ENCODE measurements around the gene GGNBP2. TPM values are rescaled to one million over a fixed set of nuclear protein-coding genes. Genes with fewer than 3 reads are reported as not detected.

GGNBP2 gene
- polyA plus RNA-seq, 1 donor from 2014 or later, result 112 TPM

- Histone ChIP-seq H3K27ac (ENCODE audit: low read length) (no peak within 1 kb of the TSS), H2AFZ (ENCODE audit: low read depth, low read length) (no peak within 1 kb of the TSS), H3K27me3 (ENCODE audit: insufficient read depth, low read depth, low read length) (no peaks in the 10 kb centered on the region), H3K9me2 (ENCODE audit: insufficient read depth, low read length) (no peaks in the 10 kb centered on the region), H4K20me1 (ENCODE audit: insufficient read depth) (no peaks in the 10 kb centered on the region), H3K4me3 (ENCODE audit: low read length) (peak within 1 kb of the TSS; percentile 82), H3F3A (ENCODE audit: insufficient read depth, low read length, poor library complexity, severe bottlenecking) (no peaks in the 10 kb centered on the region), H3K9me3 (ENCODE audit: low read length) (no peaks in the 10 kb centered on the region), H3K9ac (ENCODE audit: low read length) (peak within 1 kb of the TSS; percentile 69), H3K36me3 (ENCODE audit: insufficient read depth, low read length) (no peaks in the 10 kb centered on the region), H3K4me2 (ENCODE audit: low read length) (peak within 1 kb of the TSS; percentile 78), H3K79me2 (replicated peaks; ENCODE audit: insufficient read depth, low read length) (no peaks in the 10 kb centered on the region)
- TF ChIP-seq MXI1 (conservative IDR thresholded peaks at IDR 0.05; ENCODE audit: poor library complexity, severe bottlenecking), result peak; percentile 67
- TF ChIP-seq POLR2AphosphoS5 (IDR thresholded peaks at IDR 0.05), result no peak
- TF ChIP-seq SMC3 (conservative IDR thresholded peaks at IDR 0.05; ENCODE audit: poor library complexity), result no peak
- TF ChIP-seq REST (IDR thresholded peaks at IDR 0.05; ENCODE audit: borderline replicate concordance), result no peak
Observed at GRCh38 chr17:36591434-36592315, 47.0 kb downstream of the GGNBP2 start, which contains the start of gene DHRS11. TSS of gene DHRS11 (plus strand) at chr17:36591879. CDS start at chr17:36592010, 131 bp downstream.

- peak overlapping the region; percentile 82 for H3K4me3 ChIP-seq (ENCODE audit: low read length)
- no peaks in the 10 kb centered on the region for H3K9me3 ChIP-seq (ENCODE audit: low read length)
- no peak for TF ChIP-seq CTCF (IDR thresholded peaks at IDR 0.05; ENCODE audit: poor library complexity, severe bottlenecking)
- TF ChIP-seq RAD21 (conservative IDR thresholded peaks at IDR 0.05), result no peak
- TF ChIP-seq POLR2AphosphoS5 (IDR thresholded peaks at IDR 0.05), result no peak
- no peak for TF ChIP-seq EZH2 (IDR thresholded peaks at IDR 0.05; ENCODE audit: borderline replicate concordance, insufficient read depth, low read length, poor library complexity, severe bottlenecking)
- TF ChIP-seq TAF1 (IDR thresholded peaks at IDR 0.05; ENCODE audit: low read depth), result no peak
- no peak for TF ChIP-seq SMC3 (conservative IDR thresholded peaks at IDR 0.05; ENCODE audit: poor library complexity)
- TF ChIP-seq EP300 (conservative IDR thresholded peaks at IDR 0.05; ENCODE audit: poor library complexity, severe bottlenecking), result no peak
- peak overlapping the region; percentile 69 for H3K9ac ChIP-seq (ENCODE audit: low read length)
- no peaks in the 10 kb centered on the region for H4K20me1 ChIP-seq (ENCODE audit: insufficient read depth)
- peak overlapping the region; percentile 78 for H3K4me2 ChIP-seq (ENCODE audit: low read length)
- no peaks in the 10 kb centered on the region for H3K79me2 ChIP-seq (replicated peaks; ENCODE audit: insufficient read depth, low read length)
- H2AFZ ChIP-seq (ENCODE audit: low read depth, low read length), result no peak overlapping the region
- no peak overlapping the region for H3K27ac ChIP-seq (ENCODE audit: low read length)
- H3K36me3 ChIP-seq (ENCODE audit: insufficient read depth, low read length), result no peaks in the 10 kb centered on the region
- H3K9me2 ChIP-seq (ENCODE audit: insufficient read depth, low read length), result no peaks in the 10 kb centered on the region
- no peaks in the 10 kb centered on the region for H3F3A ChIP-seq (ENCODE audit: insufficient read depth, low read length, poor library complexity, severe bottlenecking)
- no peaks in the 10 kb centered on the region for H3K27me3 ChIP-seq (ENCODE audit: insufficient read depth, low read depth, low read length)
Observed at GRCh38 chr17:36592316-36592715, 47.6 kb downstream of the GGNBP2 start.

All from neural cell (in vitro differentiated cells).